Sciatic nerve (tissue), 2 donors: Measurements from ENCODE around the gene ZDHHC14. TPM values are rescaled to one million over a fixed set of nuclear protein-coding genes. Genes with fewer than 3 reads are reported as not detected.

Experiments
- ATAC-seq: fragments of 200-7000 bp; cut with Tn5 transposase; one replicate; pipeline ENCODE4 v1.9.1; 2020; ENCODE audit warnings: mild to moderate bottlenecking, moderate library complexity
- DNase-seq: peaks from one replicate; pipeline ENCODE4 v3.0.0-alpha.2; 2020; ENCODE audit warnings: low spot score
- intact Hi-C: fragments of 100-400 bp; cut with DNase I; formaldehyde crosslinking; loops from one replicate; pipeline ENCODE4 v1.14.2; 2022
- microRNA-seq: library from miRNA; unstranded; fragments of <30 nt; microRNA quantifications from one replicate; pipeline ENCODE4 v1.2.0, GENCODE V29; 2020
- total RNA-seq: library from RNA; stranded (reverse); fragmentation: NEBNext Ultra II Directional; extraction: Animal tissue kit (Norgen Biotek cat#: 25700); gene quantifications from one replicate; pipeline ENCODE4 v1.2.1, GENCODE V29; 2021
- donor health status: DM: no; HTN: no; CAD: no.
- donor health status: DM: no; HTN: no; CAD: no.

ZDHHC14 gene
- total RNA-seq, 1 donor from 2014 or later: 19.1 TPM

DNA sequence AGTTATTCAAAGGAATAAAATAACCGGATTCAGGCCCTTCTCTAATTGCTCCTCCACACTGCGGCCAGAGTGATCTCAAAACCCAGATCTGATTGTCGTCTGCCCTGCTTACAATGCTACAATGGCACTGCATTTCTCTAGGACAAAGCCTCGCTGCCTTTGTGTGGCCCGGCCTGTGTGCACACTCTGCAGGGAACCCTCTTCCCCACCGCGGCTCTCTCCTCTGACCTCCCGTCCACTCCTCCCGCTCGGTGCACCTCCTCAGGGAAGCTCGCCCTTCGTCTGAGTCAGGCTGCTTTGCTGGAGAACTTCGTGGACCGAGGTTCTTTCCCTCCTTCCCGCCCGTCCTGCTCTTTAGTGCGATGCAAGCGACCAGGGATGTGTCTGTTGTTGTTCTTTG is 340.4 kb downstream of the ZDHHC14 start:
- intact Hi-C loops: no loop called here
- DNase-seq: no peak
- no peak for ATAC-seq

- intact Hi-C loops: no loop called here
- ATAC-seq (no peak), DNase-seq (no peak)
Measured at GRCh38 chr6:157721830-157722229, 340.8 kb downstream of the ZDHHC14 start.

DNA sequence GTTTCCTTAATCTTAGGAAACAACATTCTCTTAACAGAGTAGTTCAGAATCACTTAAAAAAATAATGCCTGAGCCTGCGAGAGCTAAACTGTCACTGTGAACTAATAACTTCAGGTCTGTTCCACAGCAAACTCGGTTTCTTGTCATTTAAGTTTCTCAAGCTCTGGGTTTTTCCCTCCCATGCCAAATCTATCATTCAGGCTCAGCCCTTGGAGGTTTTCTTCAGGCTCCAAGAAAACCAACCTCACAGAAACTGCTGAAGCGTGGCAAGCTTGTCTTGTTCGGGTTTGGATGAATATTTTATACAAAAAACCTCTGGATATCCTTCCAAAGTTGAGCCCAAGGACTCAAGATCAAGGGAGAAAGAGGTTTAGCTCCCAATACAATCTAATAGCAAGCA is 342.4 kb downstream of the ZDHHC14 start:
- ATAC-seq (no peak), DNase-seq (no peak)
- intact Hi-C loops: no loop called here

GRCh38 chr6:157724138-157724820 is 343.3 kb downstream of the ZDHHC14 start:
- ATAC-seq: no peak
- no peak for DNase-seq
- intact Hi-C loops: no loop called here

DNA sequence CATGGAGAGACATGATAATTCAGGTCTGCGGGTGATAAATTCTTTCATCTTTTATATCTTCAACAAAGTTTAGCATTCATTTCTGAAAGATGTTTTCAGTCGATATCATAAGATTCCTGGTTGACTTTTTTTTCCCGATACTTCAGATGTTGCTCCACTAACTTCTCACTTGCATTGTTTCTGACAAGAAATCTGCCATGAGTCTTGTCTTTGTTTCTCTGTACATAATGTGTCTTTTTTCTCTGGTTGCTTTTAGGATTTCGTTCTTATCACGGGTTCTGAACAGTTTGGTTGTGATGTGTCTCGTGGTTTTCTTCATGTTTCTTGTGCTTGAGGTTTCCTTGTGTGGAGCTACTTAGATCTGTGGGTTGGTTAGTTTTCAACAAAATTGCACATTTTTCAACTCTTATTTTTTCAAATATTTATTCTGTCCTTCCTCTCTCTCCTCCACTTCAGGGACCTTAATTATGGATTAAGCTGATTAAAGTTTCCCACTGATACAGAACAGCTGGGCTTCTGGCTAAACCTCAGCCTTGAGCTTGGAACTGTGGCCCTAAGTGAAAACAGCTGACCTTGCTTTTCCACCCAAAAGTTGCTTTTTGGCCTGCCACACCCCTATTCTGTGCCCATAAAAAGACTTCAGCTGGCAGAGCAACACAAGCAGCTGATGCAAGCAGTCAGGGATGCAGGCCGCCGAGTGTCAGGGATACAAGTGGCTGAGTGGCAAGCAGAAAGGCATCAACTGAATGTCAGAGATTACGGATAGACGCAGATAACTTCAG is 344.2 kb downstream of the ZDHHC14 start:
- DNase-seq (no peak), ATAC-seq (peak; percentile 59)
- intact Hi-C loops: no loop called here

GRCh38 chr6:157725836-157726235 is 344.8 kb downstream of the ZDHHC14 start:
- intact Hi-C loops: no loop called here
- ATAC-seq: peak; percentile 2
- DNase-seq: no peak

DNA sequence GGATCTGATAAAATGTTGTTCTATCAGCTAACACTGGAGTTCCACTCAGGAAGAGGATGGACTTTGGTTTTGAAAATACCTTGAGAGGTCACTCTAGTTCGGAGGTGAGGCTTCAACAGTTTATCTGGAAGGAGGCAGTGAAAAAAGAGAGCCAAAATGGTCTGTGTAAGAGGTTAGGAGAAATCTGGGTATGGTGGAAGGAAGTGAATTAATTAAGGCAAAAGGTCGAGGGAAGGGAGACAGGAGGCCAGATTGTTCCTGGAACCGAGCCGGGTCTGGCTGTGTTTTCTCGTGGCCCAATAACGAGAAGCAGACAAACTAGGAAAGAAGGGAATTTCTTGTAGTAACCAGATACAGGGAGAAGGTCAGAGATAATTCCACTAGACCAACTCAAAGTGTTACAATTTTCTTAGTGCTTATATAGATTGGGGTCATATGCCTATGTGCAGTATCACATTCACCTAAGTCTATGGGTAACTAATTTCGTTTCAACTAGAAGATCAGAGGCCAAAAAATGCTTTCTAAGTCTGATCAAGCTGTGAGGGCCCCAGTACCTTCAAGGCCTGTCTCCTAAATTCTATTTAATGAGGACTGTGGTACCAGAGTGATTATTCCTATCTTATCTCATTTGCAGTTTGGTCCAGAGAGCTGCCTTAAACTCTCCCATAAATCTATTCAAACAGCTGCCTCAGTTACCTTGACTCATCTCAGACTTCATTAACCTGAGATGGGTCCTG is 346.1 kb downstream of the ZDHHC14 start:
- intact Hi-C loops: no loop called here
- DNase-seq (peak; percentile 85), ATAC-seq (peak; percentile 89)

Small RNA genes within 50 kb of the gene (microRNA-seq; reads per million reads assigned to microRNA genes)
- not detected for gene MIR3692

Other genes starting within 250 kb of the ZDHHC14 start
- gene TMEM242, start 57.7 kb upstream of the ZDHHC14 start, total RNA-seq: 13.2 TPM